HT1080 (cell line): ENCODE data around the gene CTAG1A. TPM values are rescaled to one million over a fixed set of nuclear protein-coding genes. Genes with fewer than 3 reads are reported as not detected.
"Not testable (repeated sequence)": the region's sequence is repeated elsewhere in the genome, so short reads cannot be mapped to it uniquely, and the experiment has no call there.

Source experiments
- DNase-seq: peaks from one replicate; pipeline ENCODE4 v3.0.0-alpha.2; 2015; ENCODE audit warnings: low read depth
- total RNA-seq: library from RNA; depleted of rRNA; stranded (reverse); fragments of >200 nt; shearing (Covaris generic); gene quantifications from 2 replicates; pipeline ENCODE4 v1.2.3, GENCODE V29; 2014

CTAG1A gene
- total RNA-seq, 1 experiment from 2014 or later, result 130 TPM

GRCh38 chrX:154570361-154570760 lies 14.6 kb upstream of the CTAG1A start:
- DNase-seq, result not testable (repeated sequence)

- not testable (repeated sequence) for DNase-seq
These were observed 11.9 kb upstream of the CTAG1A start for GRCh38 chrX:154573061-154573460.

- DNase-seq, result not testable (repeated sequence)
These were observed 9.9 kb upstream of the CTAG1A start for GRCh38 chrX:154575076-154575475.

GRCh38 chrX:154582994-154583393 lies 1.9 kb upstream of the CTAG1A start:
- DNase-seq, result not testable (repeated sequence)

- not testable (repeated sequence) for DNase-seq
These were observed 5.5 kb downstream of the CTAG1A start for GRCh38 chrX:154590415-154590814.

GRCh38 chrX:154592505-154592904 lies 7.6 kb downstream of the CTAG1A start:
- DNase-seq, result no peak

- no peak for DNase-seq
These were observed 8.3 kb downstream of the CTAG1A start for GRCh38 chrX:154593201-154593600.

GRCh38 chrX:154594491-154594890 lies 9.6 kb downstream of the CTAG1A start:
- no peak for DNase-seq

GRCh38 chrX:154595559-154596249 lies 10.8 kb downstream of the CTAG1A start:
- DNase-seq, result no peak

GRCh38 chrX:154596290-154596929 lies 11.5 kb downstream of the CTAG1A start:
- DNase-seq, result peak; percentile 71

- DNase-seq, result no peak
These were observed 12.3 kb downstream of the CTAG1A start for GRCh38 chrX:154597221-154597620.

GRCh38 chrX:154598656-154599055 lies 13.7 kb downstream of the CTAG1A start:
- DNase-seq, result no peak

GRCh38 chrX:154599531-154599930 lies 14.6 kb downstream of the CTAG1A start:
- no peak for DNase-seq

GRCh38 chrX:154600759-154601374 lies 15.9 kb downstream of the CTAG1A start:
- DNase-seq, result peak; percentile 55

GRCh38 chrX:154602226-154602625 lies 17.3 kb downstream of the CTAG1A start:
- DNase-seq, result no peak

- no peak for DNase-seq
These were observed 18.0 kb downstream of the CTAG1A start for GRCh38 chrX:154602766-154603437.

GRCh38 chrX:154603438-154604430 lies 18.8 kb downstream of the CTAG1A start:
- DNase-seq, result peak; percentile 90

GRCh38 chrX:154605566-154605965 lies 20.6 kb downstream of the CTAG1A start:
- no peak for DNase-seq

GRCh38 chrX:154607370-154607769 lies 22.4 kb downstream of the CTAG1A start:
- no peak for DNase-seq

GRCh38 chrX:154607976-154608375 lies 23.0 kb downstream of the CTAG1A start:
- not testable (repeated sequence) for DNase-seq

GRCh38 chrX:154608823-154609222 lies 23.9 kb downstream of the CTAG1A start:
- DNase-seq, result not testable (repeated sequence)
